Cardiac muscle cell (in vitro differentiated cells and primary cell): ENCODE measurements around the gene IFIT2. TPM values are rescaled to one million over a fixed set of nuclear protein-coding genes. Genes with fewer than 3 reads are reported as not detected.
"Not testable (repeated sequence)": the region's sequence is repeated elsewhere in the genome, so short reads cannot be mapped to it uniquely, and the experiment has no call there.

Experiments used
- DNase-seq, 2 donors: peaks; one replicate each; pipeline versions ENCODE4 v3.0.0 to v3.0.0-alpha.2; 2010 to 2017; ENCODE audit warnings: low read depth in 1 of 2, low spot score in 1 of 2
- H3K27ac ChIP-seq: fragments of 200-600 bp; sonication (generic); 2 replicates; pipeline ENCODE4 v1.5.1; 2016
- H3K27me3 ChIP-seq: fragments of 200-600 bp; sonication (generic); 2 replicates; pipeline ENCODE4 v1.6.0; 2016; ENCODE audit warnings: control low read depth
- H3K36me3 ChIP-seq: fragments of 200-600 bp; sonication (generic); 2 replicates; pipeline ENCODE4 v1.5.1; 2016; ENCODE audit warnings: control low read depth
- H3K4me1 ChIP-seq: fragments of 200-600 bp; sonication (generic); 2 replicates; pipeline ENCODE4 v1.8.1; 2017; ENCODE audit warnings: low read depth, mild to moderate bottlenecking, mixed run types
- H3K4me3 ChIP-seq: fragments of 200-600 bp; sonication (generic); 2 replicates; pipeline ENCODE4 v1.5.1; 2016; ENCODE audit warnings: mild to moderate bottlenecking
- H3K9me3 ChIP-seq: fragments of 200-600 bp; sonication (generic); 2 replicates; pipeline ENCODE4 v1.5.1; 2017; ENCODE audit warnings: low read depth, mild to moderate bottlenecking, control low read depth
- CTCF ChIP-seq: IDR thresholded peaks from 2 replicates; pipeline ENCODE4 v1.5.1; 2012; ENCODE audit warnings: low read depth, mild to moderate bottlenecking, low read length
- polyA plus RNA-seq: library from polyadenylated mRNA; unstranded; fragments of >200 nt; fragmentation: Nextera tagmentation; extraction: Ambion mirVana; gene quantifications from 2 replicates; pipeline ENCODE4 v1.2.1, GENCODE V29; 2016
- total RNA-seq: library from RNA; depleted of rRNA; stranded (reverse); fragments of >200 nt; gene quantifications from 2 replicates; pipeline ENCODE4 v1.2.3, GENCODE V29; 2016

IFIT2 gene
- total and polyA plus RNA-seq, 2 experiments from 2014 or later: 0.07 TPM; not detected in 1

- no peak for DNase-seq
- H3K36me3 ChIP-seq: no peaks in the 10 kb centered on the region
- no peak overlapping the region for H3K4me3 ChIP-seq
- no peaks in the 10 kb centered on the region for H3K4me1 ChIP-seq
- no peaks in the 10 kb centered on the region for H3K27me3 ChIP-seq
- TF ChIP-seq CTCF: no peak
- H3K27ac ChIP-seq: no peak overlapping the region
- no peaks in the 10 kb centered on the region for H3K9me3 ChIP-seq
These were observed 6.9 kb downstream of the IFIT2 start for GRCh38 chr10:89308736-89309135.

GRCh38 chr10:89309156-89310055, 7.6 kb downstream of the IFIT2 start:
- no peaks in the 10 kb centered on the region for H3K36me3 ChIP-seq

GRCh38 chr10:89310056-89310893, 8.4 kb downstream of the IFIT2 start:
- no peak for DNase-seq
- TF ChIP-seq CTCF: no peak

More at GRCh38 chr10:89309156-89310055, 7.6 kb downstream of the IFIT2 start:
- Histone ChIP-seq H3K4me3 (no peak overlapping the region), H3K27me3 (no peaks in the 10 kb centered on the region), H3K4me1 (no peaks in the 10 kb centered on the region), H3K9me3 (no peaks in the 10 kb centered on the region), H3K27ac (no peak overlapping the region)
- DNase-seq: no peak
- TF ChIP-seq CTCF: no peak

GRCh38 chr10:89312973-89313372, 11.1 kb downstream of the IFIT2 start:
- TF ChIP-seq CTCF: no peak
- no peak overlapping the region for H3K27ac ChIP-seq
- no peaks in the 10 kb centered on the region for H3K36me3 ChIP-seq
- no peaks in the 10 kb centered on the region for H3K27me3 ChIP-seq
- DNase-seq: no peak
- no peaks in the 10 kb centered on the region for H3K4me1 ChIP-seq
- no peak overlapping the region for H3K4me3 ChIP-seq
- no peaks in the 10 kb centered on the region for H3K9me3 ChIP-seq

More at GRCh38 chr10:89310056-89310893, 8.4 kb downstream of the IFIT2 start:
- H3K4me3 ChIP-seq: no peak overlapping the region
- H3K27ac ChIP-seq: no peak overlapping the region
- H3K27me3 ChIP-seq: no peaks in the 10 kb centered on the region
- H3K4me1 ChIP-seq: no peaks in the 10 kb centered on the region
- H3K9me3 ChIP-seq: no peaks in the 10 kb centered on the region
- H3K36me3 ChIP-seq: no peaks in the 10 kb centered on the region

GRCh38 chr10:89314676-89315075, 12.8 kb downstream of the IFIT2 start:
- no peaks in the 10 kb centered on the region for H3K27me3 ChIP-seq
- H3K9me3 ChIP-seq: no peaks in the 10 kb centered on the region
- no peak overlapping the region for H3K4me3 ChIP-seq
- H3K27ac ChIP-seq: no peak overlapping the region
- no peaks in the 10 kb centered on the region for H3K4me1 ChIP-seq
- H3K36me3 ChIP-seq: no peaks in the 10 kb centered on the region
- no peak for TF ChIP-seq CTCF
- DNase-seq: no peak

GRCh38 chr10:89318047-89318446, 16.2 kb downstream of the IFIT2 start:
- H3K9me3 ChIP-seq, H3K36me3 ChIP-seq, DNase-seq, H3K4me3 ChIP-seq, H3K4me1 ChIP-seq, H3K27ac ChIP-seq, H3K27me3 ChIP-seq: not testable (repeated sequence)

- not testable (repeated sequence) for H3K27me3 ChIP-seq, H3K36me3 ChIP-seq, H3K4me3 ChIP-seq, H3K27ac ChIP-seq, H3K9me3 ChIP-seq, DNase-seq
- H3K4me1 ChIP-seq: peaks cover 11% of the 10 kb centered on the region
These were observed 23.2 kb downstream of the IFIT2 start for GRCh38 chr10:89325081-89325480.

GRCh38 chr10:89325856-89326255, 24.0 kb downstream of the IFIT2 start:
- H3K27me3 ChIP-seq, H3K36me3 ChIP-seq, DNase-seq, H3K4me3 ChIP-seq, H3K27ac ChIP-seq, H3K9me3 ChIP-seq: not testable (repeated sequence)
- H3K4me1 ChIP-seq: peaks cover 11% of the 10 kb centered on the region
